Measurements from ENCODE around the gene AUTS2.
"Not testable (repeated sequence)": the region's sequence is repeated elsewhere in the genome, so short reads cannot be mapped to it uniquely, and the experiment has no call there.

AUTS2 gene

GRCh38 chr7:70808876-70809275, 1210.6 kb downstream of the AUTS2 start:
- no peak for DNase-seq (ENCODE audit: low read depth in 1 of 2, low spot score in 1 of 2)

- DNase-seq (ENCODE audit: low read depth in 1 of 2, low spot score in 1 of 2) = no peak
Observed at GRCh38 chr7:70810558-70811139, 1212.4 kb downstream of the AUTS2 start.

- DNase-seq (ENCODE audit: low read depth in 1 of 2, low spot score in 1 of 2) = no peak
Observed at GRCh38 chr7:70812511-70812910, 1214.2 kb downstream of the AUTS2 start.

GRCh38 chr7:70822490-70822889, 1224.2 kb downstream of the AUTS2 start:
- DNase-seq (ENCODE audit: low read depth in 1 of 2, low spot score in 1 of 2) = not testable (repeated sequence)

GRCh38 chr7:70829221-70830059, 1231.2 kb downstream of the AUTS2 start:
- DNase-seq (ENCODE audit: low read depth in 1 of 2, low spot score in 1 of 2) = peak; percentile 9 to 14

GRCh38 chr7:70830060-70830395, 1231.8 kb downstream of the AUTS2 start:
- DNase-seq (ENCODE audit: low read depth in 1 of 2, low spot score in 1 of 2) = no peak

GRCh38 chr7:70830426-70830825, 1232.2 kb downstream of the AUTS2 start:
- DNase-seq (ENCODE audit: low read depth in 1 of 2, low spot score in 1 of 2) = no peak

GRCh38 chr7:70833726-70834125, 1235.5 kb downstream of the AUTS2 start:
- DNase-seq (ENCODE audit: low read depth in 1 of 2, low spot score in 1 of 2) = no peak

GRCh38 chr7:70834424-70834823, 1236.1 kb downstream of the AUTS2 start:
- DNase-seq (ENCODE audit: low read depth in 1 of 2, low spot score in 1 of 2) = no peak

- DNase-seq (ENCODE audit: low read depth in 1 of 2, low spot score in 1 of 2) = no peak
Observed at GRCh38 chr7:70835658-70836057, 1237.4 kb downstream of the AUTS2 start.

- DNase-seq (ENCODE audit: low read depth in 1 of 2, low spot score in 1 of 2) = no peak
Observed at GRCh38 chr7:70836279-70836678, 1238.0 kb downstream of the AUTS2 start.

GRCh38 chr7:70836946-70837345, 1238.7 kb downstream of the AUTS2 start:
- no peak for DNase-seq (ENCODE audit: low read depth in 1 of 2, low spot score in 1 of 2)

GRCh38 chr7:70837589-70837988, 1239.3 kb downstream of the AUTS2 start:
- DNase-seq (ENCODE audit: low read depth in 1 of 2, low spot score in 1 of 2) = no peak

GRCh38 chr7:70838292-70838907, 1240.1 kb downstream of the AUTS2 start:
- DNase-seq (ENCODE audit: low read depth in 1 of 2, low spot score in 1 of 2) = no peak
